ENCODE measurements around the gene LMF1.

The LMF1 gene

GRCh38 chr16:924063-924462 lies 46.7 kb downstream of the LMF1 start:
- DNase-seq: no peak

GRCh38 chr16:923184-923583 lies 47.6 kb downstream of the LMF1 start:
- no peak for DNase-seq

GRCh38 chr16:922051-922450 lies 48.7 kb downstream of the LMF1 start:
- DNase-seq: no peak

- no peak for DNase-seq
Measured at GRCh38 chr16:921321-921905, 49.4 kb downstream of the LMF1 start.

- DNase-seq: no peak
Measured at GRCh38 chr16:920717-921116, 50.1 kb downstream of the LMF1 start.

GRCh38 chr16:920051-920681 lies 50.6 kb downstream of the LMF1 start:
- no peak for DNase-seq

GRCh38 chr16:919658-920050 lies 51.1 kb downstream of the LMF1 start:
- DNase-seq: no peak

GRCh38 chr16:918741-919657 lies 51.8 kb downstream of the LMF1 start:
- no peak for DNase-seq

GRCh38 chr16:918068-918467 lies 52.7 kb downstream of the LMF1 start:
- DNase-seq: no peak

GRCh38 chr16:917591-918061 lies 53.2 kb downstream of the LMF1 start:
- DNase-seq: no peak

GRCh38 chr16:916035-916799 lies 54.6 kb downstream of the LMF1 start:
- DNase-seq: no peak

- no peak for DNase-seq
Measured at GRCh38 chr16:915546-915945, 55.2 kb downstream of the LMF1 start.

GRCh38 chr16:914440-914839 lies 56.3 kb downstream of the LMF1 start:
- DNase-seq: no peak

GRCh38 chr16:913817-914439 lies 56.9 kb downstream of the LMF1 start:
- no peak for DNase-seq

GRCh38 chr16:912684-913613 lies 57.8 kb downstream of the LMF1 start:
- no peak for DNase-seq

GRCh38 chr16:912322-912683 lies 58.5 kb downstream of the LMF1 start:
- no peak for DNase-seq

- DNase-seq: no peak
Measured at GRCh38 chr16:911604-912321, 59.0 kb downstream of the LMF1 start.

GRCh38 chr16:911101-911500 lies 59.7 kb downstream of the LMF1 start:
- no peak for DNase-seq

GRCh38 chr16:910181-910580 lies 60.6 kb downstream of the LMF1 start:
- no peak for DNase-seq

- DNase-seq: no peak
Measured at GRCh38 chr16:909281-910000, 61.3 kb downstream of the LMF1 start.
